ENCODE measurements around the gene TPPP.
"Not testable (repeated sequence)": the region's sequence is repeated elsewhere in the genome, so short reads cannot be mapped to it uniquely, and the experiment has no call there.

TPPP gene

DNA sequence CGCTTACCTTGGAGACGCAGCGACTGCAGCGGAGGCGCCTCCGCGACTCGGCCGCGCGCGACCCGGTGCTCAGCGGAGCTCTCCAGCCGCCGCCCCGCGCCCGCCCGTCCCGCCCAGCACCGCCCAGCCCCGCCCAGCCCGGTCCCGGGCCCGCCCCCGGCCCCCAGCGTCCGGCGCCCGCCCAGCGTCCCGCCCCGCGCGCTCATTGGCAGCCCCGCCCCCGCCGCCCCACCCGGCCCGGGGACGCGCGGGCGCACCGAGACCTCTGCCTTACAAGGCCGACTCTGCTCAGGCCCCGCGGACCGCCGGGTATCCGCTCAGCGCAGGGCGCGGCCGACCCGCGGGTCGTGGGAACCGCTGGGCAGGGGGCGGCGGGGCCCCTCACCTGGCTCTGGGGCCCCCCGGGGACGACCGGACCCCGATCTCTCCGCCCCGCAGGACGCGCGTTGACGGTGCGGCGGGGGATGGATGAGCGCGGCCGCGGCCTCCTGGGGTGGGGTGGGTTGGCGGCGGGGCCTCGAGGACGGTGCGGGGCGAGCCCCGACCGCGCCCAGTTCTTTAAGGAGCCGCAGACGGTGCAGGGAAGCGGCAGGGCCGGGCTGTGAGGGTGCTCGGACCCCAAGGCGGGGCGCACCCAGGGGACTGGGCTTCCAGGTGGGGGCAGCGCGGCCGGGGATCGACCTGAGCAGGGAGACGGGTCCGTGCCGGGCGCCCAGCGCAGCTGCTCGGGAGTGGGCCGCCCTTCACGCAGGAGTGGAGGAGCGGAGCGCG, at the start of gene TPPP:
Gene TPPP, minus strand, starts transcription at position 82 of the 771 bp plus-strand sequence. CDS start 15,292 bp downstream, outside the sequence.
- peak; percentile 37 for DNase-seq

DNA sequence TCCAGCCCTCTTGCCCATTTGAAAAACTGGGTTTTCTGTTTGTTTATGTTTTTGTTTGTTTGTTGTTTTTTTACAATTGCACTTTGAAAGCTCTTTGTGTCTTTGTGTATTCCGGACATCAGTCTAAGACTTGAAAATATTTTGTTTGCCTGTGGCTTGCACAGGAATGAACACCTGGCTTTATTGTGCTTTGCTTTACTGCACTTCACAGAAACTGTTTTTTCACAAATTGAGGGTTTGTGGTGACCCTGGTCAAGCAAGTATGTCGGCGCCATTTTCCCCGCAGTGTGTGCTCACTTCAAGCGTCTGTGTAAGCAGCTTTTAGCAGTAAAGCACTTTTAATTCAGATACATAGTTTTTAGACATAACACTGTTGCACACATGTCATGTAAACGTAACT, 49.1 kb upstream of the TPPP start:
- DNase-seq, result not testable (repeated sequence)

DNA sequence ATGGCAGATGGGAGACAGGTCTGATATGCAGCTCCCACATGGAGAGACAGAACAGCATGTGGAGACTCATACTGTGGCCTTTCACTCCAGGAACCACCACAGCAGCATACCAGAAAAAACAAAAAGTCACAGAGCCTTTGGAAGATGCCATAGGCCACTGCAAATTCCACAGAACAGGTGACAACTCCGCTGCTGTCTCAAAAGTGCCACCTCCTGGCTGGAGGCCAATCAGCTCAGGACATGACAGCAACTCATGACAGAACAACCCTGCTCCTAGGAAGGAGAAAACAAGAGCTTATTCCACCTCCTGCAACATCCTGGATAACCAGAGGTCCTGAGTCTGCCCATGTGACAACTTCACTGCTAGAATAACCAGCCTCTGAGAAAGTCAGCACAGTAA, 41.0 kb upstream of the TPPP start:
- DNase-seq, result not testable (repeated sequence)

DNA sequence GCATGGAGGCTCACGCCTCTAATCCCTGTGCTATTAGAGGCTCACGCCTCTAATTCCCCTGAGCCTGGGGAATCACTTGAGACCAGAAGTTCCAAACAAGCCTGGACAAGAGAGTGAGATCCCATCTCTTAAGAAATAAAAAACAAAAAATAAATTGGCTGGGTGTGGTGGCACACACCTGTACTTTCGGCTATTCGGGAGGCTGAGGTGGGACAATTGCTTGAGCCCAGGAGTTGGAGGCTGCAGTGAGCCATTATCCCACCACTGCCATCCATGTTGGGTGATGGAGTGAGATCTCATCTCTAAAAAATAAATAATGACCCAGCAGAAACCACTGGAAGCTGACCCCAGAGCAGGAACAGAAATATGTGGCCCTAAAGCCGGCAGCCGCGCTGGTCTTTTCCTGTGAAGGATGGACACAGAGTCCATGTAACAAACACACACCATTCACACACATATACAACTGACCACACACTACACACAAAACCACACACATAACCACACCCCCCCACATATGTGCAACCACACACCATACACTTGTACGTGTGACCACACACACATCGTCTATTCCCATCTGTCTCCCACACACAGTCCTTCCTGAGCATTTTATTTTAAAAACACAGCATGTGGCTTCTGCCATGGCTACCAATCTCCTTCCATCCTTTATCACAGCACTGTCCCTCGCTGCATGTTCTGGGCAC, 39.8 kb upstream of the TPPP start:
- not testable (repeated sequence) for DNase-seq

DNA sequence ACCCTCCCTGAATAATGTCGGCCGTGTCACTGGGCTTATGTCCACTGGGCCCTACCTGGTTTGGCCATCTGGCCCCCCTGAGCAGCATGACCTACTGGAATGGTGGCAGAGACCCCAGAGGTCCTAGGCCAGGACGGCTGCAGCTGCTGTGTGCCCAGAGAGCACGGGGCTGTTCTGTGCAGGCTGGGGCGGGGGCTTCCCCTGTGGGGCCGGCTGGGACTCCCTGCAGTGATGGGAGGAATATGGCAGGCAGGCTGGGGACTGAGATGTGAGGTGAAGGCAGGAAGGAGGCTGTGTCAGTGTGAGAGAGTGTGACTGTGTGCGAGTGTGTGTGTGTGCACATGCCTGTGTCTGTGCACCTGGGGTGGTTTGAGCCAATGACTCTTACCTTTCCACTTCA, 36.1 kb upstream of the TPPP start:
- DNase-seq, result not testable (repeated sequence)

DNA sequence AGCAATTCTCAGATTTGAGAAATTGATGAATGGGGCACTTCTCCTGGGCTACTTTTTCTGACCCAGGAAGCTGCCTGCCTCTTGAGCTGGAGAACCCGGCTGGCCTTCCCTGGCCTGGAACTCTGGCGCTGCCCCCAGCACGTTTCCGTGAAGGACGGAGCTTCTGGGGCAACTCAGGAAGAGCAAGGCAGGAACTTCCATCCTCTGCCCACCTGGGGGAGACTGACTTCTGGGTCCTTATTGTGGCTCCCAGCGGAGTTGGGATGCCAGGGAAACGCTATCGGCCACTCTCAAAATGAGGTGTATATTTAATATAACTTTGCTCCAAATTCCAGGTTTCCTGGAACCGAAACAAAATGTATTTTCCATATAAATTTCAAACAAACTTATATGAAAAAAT, 33.9 kb upstream of the TPPP start:
- not testable (repeated sequence) for DNase-seq

DNA sequence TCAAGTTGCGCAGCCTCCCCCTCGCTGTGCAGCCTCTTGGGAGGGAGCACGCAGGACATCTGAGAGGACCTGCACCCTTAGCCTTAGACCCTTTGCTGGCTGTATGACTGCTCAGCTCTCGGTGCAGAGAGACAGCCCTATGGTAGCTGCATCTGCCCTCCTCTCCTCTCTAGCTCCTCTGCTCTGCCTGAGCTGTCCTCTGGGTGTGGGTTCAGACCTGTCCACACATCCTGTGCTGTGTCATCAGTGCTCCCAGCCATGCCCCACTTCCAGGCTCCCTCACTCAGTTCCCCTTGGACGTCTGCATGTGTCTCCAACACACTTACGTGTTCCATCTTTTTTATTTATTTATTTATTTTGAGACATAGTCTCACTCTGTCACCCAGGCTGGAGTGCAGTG, 30.7 kb upstream of the TPPP start:
- not testable (repeated sequence) for DNase-seq

DNA sequence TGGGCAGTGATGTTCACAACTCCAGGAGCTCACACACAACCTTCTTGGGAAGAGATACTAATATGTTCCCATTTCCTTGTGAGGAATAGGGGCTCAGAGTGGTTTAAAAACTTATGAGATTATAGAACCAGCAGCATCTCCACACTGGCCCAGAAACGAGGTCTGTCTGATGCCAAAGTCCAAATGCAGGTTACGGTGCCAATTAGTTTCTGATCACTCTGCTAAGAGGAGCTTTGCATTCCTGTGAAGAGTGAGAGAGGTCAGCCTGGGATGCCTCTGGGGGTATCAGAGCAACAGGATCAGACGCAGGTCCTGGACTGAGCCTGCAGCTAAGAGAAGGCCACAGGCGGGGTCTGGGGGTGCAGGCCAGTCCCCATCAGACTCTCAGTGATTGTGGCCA, 30.2 kb upstream of the TPPP start:
- DNase-seq, result not testable (repeated sequence)

DNA sequence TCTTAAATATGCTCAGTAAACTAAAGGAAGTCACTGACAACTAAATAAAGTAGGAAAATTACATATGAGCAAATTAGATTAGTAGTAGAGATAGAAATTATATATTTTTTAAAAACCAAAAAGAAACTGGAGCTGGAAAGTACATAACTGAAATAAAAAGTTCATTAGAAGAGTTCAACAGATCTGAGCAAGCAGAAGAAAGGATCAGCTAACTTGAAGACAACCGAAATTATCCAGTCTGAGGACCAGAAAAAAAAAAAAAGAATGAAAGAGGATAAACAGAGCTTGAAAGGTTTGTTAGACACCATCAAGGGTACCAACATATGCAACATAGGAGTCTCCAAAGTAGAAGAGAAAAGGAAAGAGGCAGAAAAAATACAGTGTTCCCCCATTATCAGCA, 26.2 kb upstream of the TPPP start:
- not testable (repeated sequence) for DNase-seq

DNA sequence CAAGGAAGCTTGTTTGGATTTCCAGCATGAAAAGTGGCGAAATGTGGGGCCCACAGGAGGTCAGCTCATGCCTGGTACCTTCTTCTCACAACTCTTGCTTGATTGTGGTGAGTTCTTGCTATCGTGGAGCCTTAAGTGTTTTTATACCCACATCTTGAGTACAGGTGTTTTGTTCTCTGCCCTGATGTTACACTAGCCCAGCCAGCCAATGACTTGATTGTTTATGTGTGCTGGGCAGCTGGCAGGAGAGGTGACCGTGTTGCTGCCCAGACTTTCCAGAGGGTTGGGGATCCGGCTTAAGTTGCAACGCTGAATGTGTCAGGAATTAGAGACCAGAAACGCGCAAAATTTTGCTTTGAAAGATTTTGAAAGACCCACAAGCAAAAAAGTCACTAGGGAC, 24.0 kb upstream of the TPPP start:
- no peak for DNase-seq

DNA sequence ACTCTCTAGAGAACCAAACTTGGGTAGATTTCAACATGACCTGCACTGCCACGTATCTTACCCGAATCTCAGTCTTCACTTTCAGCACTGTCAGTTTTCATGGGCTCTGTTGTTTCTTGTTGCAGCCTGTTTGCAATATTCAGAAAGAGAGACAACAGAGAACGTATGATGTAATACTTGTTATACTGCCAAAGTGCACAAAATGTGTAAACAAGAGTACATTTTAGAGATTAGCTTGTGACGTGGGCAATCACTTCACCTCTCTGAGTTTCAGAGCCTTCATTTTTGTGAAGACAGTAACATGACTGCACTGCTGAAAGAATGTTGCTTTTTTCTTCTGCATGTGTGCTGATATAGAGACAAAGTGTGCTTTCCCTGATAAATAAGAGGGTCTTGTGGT, 23.6 kb upstream of the TPPP start:
- not testable (repeated sequence) for DNase-seq

DNA sequence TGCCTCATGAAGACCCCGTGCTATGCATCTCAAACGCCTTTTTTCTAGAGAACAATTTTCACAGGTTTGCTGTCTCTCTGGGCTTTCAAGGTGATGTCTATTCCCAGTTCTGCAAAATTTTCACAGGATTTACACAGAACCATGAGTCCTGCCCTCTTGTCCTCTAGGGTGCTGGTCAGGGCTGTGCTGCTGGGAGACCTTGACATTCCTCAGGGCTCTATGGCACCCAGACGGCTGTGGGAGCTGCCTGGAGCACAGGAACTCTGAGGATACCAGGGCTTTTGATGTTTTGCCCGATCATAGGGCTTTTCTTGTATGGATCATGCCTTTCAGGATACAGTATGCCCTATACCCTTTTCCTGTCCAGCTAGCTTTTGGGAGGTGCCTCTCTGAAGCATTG, 22.5 kb upstream of the TPPP start:
- not testable (repeated sequence) for DNase-seq

DNA sequence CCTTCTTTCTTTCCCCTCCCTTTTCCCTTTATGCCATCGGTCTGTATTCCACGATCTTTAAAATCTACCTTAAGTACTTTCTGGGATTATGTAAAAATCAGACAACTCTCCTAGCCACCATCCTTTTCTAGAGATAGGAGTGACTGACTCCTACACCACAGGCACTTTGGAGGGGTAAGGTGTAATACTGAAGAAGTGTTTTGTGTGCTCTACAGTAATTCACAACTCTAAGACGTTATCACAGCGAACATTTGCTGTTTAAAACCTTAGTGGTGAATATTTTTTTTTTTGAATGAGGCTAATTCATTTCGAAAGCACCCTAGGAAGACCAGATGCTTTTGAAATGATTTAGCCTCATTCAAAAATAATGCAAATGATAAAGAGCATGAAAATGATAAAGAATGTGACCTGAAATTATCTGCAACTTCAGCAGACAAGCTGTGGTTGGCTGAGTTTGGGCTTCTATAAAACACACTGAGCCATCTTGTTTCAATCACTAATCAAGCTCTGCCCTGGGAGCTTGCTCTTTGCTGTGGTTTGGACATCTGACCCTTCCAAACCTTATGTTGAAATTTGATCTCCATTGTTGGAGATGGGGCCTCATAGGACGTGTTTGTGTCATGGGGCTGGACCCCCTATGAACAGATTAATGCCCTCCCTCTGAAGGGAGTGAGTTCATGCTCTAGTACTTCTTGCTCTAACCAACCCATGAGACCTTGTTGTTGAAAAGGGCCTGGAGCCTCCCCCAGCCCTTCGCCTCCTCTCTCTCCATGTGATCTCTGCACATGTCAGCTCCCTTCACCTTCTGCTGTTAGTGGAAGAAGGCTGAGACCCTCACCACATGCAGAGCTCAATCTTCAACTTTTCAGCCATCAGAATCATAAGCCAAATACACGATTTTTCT, 21.3 kb upstream of the TPPP start:
- not testable (repeated sequence) for DNase-seq

DNA sequence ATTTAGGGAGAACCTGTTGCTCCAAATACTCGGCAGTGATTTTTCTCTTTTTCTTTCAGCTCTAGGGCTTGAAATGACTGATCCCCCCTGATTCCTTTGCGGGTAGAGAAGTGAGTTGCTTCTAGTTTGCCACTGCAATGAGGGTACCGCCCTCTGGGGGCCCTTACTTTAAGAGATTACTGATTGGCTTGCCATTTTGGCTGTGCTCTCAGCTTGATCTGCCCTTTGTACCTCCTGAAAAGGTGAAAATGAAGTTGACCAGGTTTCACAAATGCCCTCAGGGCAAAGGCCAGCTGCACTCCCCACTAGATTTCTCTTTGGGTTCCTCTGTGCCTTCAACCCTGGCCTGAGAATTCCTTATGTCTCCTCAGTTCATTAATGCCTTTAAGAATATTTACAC, 20.5 kb upstream of the TPPP start:
- DNase-seq, result not testable (repeated sequence)

DNA sequence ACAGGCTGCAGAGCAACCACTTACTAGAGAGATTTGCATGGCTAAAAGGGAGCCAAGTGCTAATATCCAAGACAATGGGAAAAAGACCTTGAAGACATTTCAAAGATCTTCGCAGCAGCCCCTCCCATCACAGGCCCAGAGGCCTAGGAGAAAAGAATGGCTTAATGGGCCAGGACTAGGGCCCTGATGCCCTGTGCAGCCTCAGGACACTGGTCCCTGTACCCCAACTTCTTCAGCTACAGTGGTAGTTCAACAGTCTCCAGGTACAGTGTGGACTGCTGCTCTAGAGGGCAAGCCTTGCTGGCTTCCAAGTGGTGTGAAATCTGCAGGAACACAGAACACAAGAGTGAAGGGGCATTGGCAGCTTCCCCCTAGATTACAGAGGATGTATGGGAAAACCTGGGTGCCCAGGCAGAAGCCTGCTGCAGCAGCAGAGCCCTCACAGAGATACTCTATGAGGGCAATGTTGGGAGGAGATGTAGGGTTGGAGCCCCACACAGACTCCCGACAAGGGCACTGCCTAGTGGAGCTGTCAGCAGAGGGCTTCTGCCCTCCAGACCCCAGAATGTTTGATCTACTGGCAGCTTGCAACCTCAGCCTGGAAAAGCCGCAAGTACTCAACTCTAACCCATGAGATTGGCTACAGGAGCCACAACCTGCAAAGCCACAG, 15.8 kb upstream of the TPPP start:
- DNase-seq, result not testable (repeated sequence)

DNA sequence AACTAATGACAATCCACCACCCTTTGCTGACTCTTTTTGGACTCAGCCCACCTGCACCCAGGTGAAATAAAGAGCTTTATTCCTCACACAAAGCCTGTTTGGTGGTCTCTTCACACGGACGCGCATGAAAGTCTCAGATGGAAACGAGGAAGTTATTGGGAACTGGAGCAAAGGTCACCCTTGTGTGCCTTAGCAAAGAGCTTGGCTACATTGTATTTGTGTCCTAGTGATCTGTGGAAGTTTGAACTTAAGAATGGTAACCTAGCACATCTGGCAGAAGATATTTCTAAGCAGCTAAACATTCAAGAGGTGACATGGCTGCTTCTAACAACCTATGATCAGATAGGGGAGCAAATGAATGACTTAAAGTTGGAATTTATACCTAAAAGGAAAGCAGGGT, 15.2 kb upstream of the TPPP start:
- not testable (repeated sequence) for DNase-seq

DNA sequence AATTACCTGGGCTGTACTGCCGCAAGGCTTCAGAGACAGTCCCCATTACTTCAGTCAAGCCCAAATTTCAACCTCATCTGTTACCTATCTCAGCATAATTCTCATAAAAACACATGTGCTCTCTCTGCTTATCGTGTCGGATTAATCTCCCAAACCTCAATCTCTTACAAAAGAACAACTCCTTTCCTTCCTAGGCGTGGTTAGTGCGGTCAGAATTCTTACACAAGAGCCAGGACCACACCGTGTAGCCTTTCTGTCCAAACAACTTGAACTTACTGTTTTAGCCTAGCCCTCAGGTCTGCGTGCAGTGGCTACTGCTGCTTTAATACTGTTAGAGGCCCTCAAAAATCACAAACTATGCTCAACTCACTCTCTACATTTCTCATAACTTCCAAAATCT, 13.0 kb upstream of the TPPP start:
- DNase-seq, result not testable (repeated sequence)

DNA sequence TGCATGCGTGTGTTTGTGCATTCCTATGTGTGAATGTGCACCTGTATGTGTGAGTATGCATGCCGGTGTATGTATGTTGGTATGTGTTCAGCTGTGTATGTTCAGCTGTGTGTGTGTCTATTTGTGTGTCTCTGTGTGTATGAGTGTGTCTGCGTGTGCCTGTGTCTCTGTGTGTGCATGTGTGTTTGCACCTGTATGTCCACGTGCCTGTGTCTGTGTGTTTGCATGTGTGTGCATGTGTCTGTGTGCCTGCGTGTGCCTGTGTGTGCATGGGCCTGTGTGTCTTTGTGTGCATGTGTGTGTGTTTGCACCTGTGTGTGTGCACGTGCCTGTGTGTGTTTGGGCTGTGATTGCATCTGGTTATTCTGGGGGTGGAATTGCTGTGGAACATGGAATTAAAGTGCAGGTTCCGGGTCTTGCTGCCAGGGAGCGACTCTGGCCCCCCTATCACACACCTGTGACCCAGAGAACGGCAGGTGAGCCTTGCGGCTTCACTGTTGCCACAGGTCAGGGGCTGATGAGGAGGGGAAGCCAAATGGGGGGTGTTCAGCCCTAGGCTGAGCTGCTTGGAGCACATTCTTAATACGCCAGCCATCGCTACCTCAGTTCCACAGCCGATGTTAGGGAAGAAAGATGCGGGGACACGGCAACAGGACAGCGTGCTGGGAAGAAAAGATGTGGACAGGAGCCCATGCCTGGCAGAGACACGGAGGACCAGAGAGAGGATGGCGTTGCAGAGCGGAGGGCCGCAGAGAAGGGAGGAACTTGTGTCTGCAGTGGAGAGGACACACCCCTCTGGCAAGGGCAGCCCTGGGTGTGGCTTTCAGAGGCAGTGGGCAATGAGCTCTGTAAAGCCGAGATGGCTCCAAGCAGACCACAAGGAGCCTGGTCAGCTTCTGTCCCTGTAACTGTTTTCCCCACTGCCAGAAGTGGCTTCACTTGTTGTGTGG, 3.9 kb upstream of the TPPP start:
- DNase-seq, result not testable (repeated sequence)

DNA sequence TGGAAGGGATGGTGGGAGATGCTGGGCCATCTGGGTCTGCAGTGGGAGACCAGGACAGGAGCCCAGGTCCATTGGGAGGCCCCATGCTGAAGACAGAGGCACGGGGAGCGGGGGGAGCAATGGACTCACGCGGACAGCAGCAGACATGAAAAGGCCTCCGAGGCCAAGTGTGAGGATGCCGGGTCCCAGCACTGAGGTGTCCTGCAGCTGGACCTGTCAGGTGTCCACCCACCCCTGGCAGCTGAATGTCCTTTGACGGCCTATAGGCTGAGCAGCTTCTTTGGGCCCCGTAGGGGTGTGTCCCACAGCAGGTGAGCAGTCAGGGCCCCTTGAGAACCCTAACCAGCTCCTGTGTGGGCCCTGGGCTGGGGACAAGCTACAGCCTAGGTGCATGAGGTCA, 3.0 kb upstream of the TPPP start:
- DNase-seq, result not testable (repeated sequence)

DNA sequence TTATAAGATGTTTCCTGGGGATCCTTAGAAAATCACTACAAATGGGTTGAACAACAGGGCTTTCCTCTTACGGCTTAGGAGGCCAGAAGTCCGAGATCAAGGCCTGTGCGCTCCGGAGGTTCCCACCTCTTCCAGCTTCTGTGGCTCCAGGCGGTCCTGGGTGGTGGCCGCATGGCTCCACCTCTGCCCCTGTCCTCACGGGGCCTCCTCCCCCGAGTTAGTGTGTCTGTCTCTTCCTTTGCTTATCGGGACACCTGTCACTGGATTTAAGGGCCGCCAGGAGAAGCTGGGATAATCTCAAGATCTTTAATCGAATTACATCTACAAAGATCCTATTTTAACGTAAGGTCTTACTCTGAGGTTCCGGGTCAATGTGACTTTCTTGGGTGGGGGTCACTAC, 2.3 kb upstream of the TPPP start:
- not testable (repeated sequence) for DNase-seq

DNA sequence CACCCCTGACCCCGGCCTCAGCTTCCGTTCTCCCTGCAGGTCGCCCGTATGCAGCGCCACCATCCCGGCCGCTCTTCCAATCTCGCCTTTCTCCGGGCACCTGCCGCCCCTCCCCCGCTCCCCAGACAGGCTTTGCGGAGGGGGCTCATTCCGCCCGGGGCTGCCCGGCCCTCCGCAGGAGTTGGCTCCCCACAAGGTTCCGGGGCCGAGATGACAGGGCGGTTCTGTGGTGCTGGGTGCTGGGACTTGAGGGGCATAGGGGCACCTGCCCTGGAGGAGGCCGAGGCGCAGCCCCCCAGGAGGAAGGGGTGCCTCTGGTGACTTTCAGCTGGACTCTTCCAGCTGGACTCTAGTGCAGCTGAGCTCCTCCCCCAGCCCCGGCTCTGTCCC, 885 bp upstream of the TPPP start:
- DNase-seq, result not testable (repeated sequence)
